Superior temporal gyrus (tissue), 1 donor: Measurements from ENCODE around the gene MARK3.

ENCODE experiments used
- DNase-seq: peaks from one replicate; pipeline ENCODE4 v3.0.0-alpha.2; 2016; ENCODE audit errors: extremely low spot score

The MARK3 gene

DNA sequence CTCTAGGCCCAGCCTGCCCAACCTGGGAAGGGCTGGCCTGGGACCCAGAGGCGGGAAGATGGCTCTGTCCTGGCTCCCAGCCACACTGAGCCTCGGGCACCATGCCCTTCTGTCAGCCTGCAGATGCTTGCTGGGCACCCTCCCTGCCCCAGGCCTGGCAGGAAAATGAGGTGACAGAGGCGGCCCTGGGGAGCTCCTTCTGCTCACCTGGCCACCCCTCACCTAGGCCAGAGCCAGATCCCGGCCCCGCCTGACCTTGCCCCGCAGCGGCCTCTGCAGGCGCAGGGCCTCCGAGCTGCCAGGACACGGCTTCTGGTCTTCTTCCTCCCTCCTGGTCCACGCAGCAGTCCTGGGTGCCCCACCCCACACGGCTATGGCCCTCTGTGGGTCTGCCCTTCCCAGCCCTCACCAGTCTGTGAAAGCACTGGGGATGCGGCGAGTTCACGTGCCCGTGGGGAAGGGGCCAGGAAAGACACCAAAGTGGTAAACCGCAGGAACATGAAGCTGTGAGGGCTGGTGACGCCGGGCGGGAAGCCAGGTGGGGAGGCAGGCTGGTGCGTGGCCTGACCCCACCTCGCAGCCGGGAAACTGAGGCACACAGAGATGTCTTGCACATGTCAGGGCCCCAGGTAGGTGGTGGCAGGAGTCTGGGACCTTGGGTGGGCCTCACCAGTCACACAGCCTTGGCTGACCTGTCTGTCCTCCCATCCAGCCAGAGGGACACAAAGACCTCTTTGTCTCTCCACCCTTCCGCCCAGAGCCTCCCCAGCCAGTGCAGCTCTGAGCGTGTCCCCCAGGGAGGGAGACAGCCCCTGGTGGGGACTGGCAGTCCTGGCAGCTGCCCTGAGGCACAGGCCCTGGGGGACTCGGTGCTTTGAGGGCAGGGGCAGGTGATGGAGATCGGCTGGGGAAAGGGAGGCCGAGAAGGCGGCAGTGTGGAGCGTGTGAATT, 164.4 kb downstream of the MARK3 start:
- DNase-seq = peak; percentile 86

GRCh38 chr14:103550451-103551337, 165.5 kb downstream of the MARK3 start:
- no peak for DNase-seq

DNA sequence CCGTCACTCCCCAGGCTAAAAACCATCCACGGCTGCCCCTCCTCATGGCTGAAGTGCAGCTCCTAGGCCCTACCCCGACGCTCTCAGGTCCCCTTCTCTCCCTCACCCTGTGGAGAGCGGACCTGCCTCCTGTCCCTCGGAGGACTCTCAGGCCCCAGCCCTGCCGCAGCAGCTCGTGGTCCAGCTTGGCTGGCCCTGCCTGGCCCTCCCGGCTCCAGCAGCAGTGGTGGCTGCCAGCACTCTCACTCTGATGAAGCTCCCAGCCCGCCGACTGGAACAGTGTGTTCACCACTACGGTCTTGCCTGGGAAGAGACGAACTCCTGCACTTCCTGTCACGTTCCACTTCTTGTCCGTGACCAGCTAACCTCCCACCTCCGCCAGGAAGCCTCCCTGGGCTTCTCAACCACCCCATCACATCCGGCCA, 166.1 kb downstream of the MARK3 start:
- peak; percentile 37 for DNase-seq

DNA sequence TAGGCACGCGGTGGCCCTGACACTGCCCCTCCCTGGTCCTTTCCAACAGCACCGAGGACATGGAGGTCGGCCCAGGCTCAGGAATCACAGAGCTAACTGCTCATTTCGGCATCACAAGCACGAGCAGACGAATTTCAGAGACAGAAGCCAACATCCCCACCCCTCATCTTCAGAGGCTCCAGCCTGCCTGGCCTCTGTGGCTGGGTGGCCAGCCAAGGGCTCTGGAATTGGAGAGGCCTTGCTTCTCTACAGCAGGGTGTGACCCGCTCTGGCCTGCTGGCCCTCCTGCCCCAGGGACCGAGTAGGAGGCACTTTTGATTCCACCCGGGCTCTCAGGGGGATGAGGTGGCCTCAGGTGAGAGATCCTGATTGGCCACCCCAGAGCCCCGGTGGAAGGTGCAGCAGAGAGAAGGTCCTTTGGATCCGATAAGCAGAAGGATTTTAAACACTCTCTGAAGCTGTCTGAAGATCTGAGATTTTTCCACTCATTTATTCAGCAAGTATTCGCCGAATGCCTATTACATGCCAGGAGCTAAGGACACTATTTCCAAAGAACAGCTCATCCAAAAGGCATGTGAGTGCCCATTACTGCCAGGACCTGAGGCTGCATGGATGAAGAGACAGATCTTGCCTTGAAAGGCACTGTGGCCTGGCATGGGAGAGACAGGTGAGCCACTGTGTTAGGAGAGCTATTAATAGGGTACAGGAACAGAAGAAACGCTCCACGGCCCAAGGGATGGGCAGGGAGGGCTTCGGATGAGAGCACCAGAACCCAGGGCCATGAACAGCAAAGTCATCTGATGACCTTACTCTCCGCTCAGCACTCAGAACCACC, 167.0 kb downstream of the MARK3 start:
- peak; percentile 10 for DNase-seq

- no peak for DNase-seq
These were observed 167.6 kb downstream of the MARK3 start for GRCh38 chr14:103552846-103553210.
